ENCODE results near the gene DLK2. TPM values are rescaled to one million over a fixed set of nuclear protein-coding genes. Genes with fewer than 3 reads are reported as not detected.
"Not testable (repeated sequence)": the region's sequence is repeated elsewhere in the genome, so short reads cannot be mapped to it uniquely, and the experiment has no call there.

Gene DLK2
- total RNA-seq, 2 experiments from 2014 or later: 0.30 to 0.37 TPM

DNA sequence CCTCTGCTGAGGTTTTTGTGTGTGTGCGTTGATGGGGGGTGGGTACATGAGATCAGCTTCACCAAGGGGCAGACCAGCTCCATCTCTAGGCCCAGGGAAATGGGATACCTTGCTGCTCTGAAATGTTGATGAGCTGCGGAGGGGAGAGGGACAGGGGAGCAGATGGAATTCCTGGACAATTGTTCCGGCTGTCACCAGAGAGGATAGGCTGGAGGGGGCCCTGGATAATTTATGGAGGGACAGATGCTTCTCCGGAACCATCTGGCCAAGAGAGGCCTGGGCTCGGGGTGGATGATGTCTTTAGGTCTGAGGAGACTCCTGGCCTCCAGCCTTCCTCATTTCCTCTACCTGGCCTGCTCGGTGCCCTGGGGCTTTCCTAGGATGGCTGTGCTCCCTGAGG is 20.2 kb upstream of the DLK2 start:
- peaks cover 27% of the 10 kb centered on the region for H3K4me1 Mint-ChIP-seq
- no peak for ATAC-seq (ENCODE audit: low read depth)
- no peak for DNase-seq
- peaks cover 8% of the 10 kb centered on the region for H3K27me3 Mint-ChIP-seq
- H3K36me3 Mint-ChIP-seq: no peaks in the 10 kb centered on the region
- POLR2A ChIA-PET: interaction anchor here (1.8 kb wide), 1 partner anchor 34 kb away, joined by 3 read pairs; no protein-coding TSS in a partner anchor
- H3K9me3 Mint-ChIP-seq: no peaks in the 10 kb centered on the region
- no peak overlapping the region for H3K4me3 Mint-ChIP-seq
- H3K27ac Mint-ChIP-seq: no peak overlapping the region

DNA sequence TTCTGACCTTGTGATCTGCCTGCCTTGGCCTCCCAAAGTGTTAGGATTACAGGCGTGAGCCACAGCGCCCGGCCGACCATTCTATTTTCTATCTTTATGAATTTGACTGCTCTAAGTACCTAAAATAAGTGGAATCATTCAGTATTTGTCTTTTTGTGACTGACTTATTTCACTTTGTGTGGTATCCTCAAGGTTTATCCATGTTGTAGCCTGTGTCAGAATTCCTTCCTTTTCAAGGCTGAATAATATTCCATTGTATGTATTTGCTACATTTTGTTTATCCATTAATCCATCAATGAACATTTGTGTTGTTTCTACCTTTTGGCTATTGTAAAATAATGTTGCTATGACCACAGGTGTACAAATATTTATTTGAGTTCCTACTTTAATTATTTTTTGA is 17.2 kb upstream of the DLK2 start:
- POLR2A ChIA-PET: no interaction called here
- ATAC-seq (ENCODE audit: low read depth) (no peak), DNase-seq (no peak)
- no peak overlapping the region for H3K27ac Mint-ChIP-seq
- H3K9me3 Mint-ChIP-seq: no peaks in the 10 kb centered on the region
- no peaks in the 10 kb centered on the region for H3K36me3 Mint-ChIP-seq
- peaks cover 13% of the 10 kb centered on the region for H3K27me3 Mint-ChIP-seq
- peaks cover 6% of the 10 kb centered on the region for H3K4me1 Mint-ChIP-seq
- no peak overlapping the region for H3K4me3 Mint-ChIP-seq

DNA sequence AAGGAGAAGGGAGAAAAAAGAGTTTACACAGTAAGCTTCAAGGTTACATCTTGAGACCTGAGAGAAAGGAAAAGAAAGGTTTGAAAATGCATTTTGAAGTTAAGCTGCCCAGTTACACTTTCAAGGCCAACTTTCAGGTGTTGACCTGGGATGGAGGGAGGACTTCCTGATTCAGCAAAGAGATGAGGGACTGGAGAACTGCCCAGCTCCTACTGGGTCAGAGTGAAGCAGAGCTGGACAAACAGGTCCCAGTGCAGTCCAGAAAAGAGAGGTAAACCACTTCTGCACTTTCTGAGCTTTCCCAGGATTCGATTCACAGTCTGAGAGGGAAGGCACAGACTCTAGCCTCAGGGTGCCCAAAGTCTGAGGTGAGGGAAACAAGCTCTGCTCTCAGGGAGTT is 16.1 kb upstream of the DLK2 start:
- no peak for DNase-seq
- no peak overlapping the region for H3K4me3 Mint-ChIP-seq
- H3K4me1 Mint-ChIP-seq: no peaks in the 10 kb centered on the region
- POLR2A ChIA-PET: no interaction called here
- no peak for ATAC-seq (ENCODE audit: low read depth)
- H3K27ac Mint-ChIP-seq: no peak overlapping the region
- H3K27me3 Mint-ChIP-seq: peaks cover 19% of the 10 kb centered on the region
- no peaks in the 10 kb centered on the region for H3K36me3 Mint-ChIP-seq
- H3K9me3 Mint-ChIP-seq: no peaks in the 10 kb centered on the region

DNA sequence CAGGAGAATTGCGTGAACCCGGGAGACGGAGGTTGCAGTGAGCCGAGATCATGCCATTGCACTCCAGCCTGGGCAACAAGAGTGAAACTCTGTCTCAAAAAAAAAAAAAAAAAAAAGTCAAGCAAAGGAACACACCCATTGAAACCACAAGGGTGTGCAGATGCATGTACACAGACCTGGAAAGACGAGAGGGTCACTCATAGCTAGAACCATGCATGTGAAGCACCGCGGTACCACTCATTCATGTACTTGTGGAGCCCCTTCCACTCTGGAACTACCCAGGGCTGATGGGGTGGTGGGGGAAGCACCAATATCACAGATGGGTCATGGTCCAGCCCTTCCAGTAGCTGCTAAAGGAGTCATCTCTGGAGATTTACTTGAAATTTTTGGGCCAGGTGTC is 14.6 kb upstream of the DLK2 start:
- DNase-seq: no peak
- ATAC-seq (ENCODE audit: low read depth): no peak
- H3K36me3 Mint-ChIP-seq: no peaks in the 10 kb centered on the region
- POLR2A ChIA-PET: no interaction called here
- H3K4me3 Mint-ChIP-seq: no peak overlapping the region
- no peaks in the 10 kb centered on the region for H3K9me3 Mint-ChIP-seq
- H3K4me1 Mint-ChIP-seq: no peaks in the 10 kb centered on the region
- no peak overlapping the region for H3K27ac Mint-ChIP-seq
- H3K27me3 Mint-ChIP-seq: peaks cover 22% of the 10 kb centered on the region

DNA sequence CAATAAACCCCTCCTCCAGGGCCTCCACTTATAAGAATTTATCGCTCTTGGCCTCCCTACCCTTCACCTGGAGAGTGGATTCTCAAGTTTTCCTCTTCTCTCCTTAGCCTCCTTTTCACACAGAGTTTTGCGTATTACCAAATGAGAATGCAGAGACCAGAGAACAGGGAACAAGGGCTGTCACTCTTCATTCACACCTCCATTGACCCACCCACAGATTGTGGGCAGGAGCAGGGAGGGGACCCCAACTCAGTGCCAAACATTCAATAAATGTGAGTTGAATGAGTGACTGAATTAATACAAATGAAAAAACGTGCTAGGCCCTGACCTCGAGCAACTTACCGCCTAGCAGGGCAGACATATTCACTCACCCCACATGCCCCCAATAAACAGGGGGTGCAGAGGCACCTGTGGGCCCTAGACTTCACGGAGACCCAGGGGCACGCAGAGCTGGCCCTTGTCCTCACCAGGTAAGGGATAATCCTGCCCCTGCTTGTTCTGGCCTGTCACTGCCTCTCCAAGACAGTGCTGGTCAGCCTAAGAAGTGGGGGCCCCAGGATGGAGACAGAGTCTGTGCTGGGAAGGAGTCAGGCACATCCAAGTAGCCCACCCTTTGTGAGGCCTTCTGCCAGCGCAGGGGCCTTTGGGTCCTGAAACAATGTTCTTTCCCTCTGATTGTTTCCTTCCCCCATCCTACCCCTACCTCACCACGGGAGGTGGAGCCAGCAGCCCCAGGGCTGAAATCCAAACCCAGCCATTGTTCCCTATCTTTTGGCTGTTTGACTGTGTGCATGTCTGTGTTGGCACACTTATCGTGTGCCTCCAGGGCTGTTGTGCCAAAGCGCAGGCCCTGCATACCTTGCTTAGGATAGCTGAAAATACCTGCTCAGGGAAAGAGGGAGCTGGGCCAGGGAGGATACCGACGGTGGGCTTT is 13.7 kb upstream of the DLK2 start:
- POLR2A ChIA-PET: no interaction called here
- ATAC-seq (ENCODE audit: low read depth) (no peak), DNase-seq (no peak)
- Mint-ChIP-seq H3K27ac (no peak overlapping the region), H3K27me3 (peaks cover 28% of the 10 kb centered on the region), H3K4me3 (no peak overlapping the region), H3K4me1 (no peaks in the 10 kb centered on the region), H3K9me3 (no peaks in the 10 kb centered on the region), H3K36me3 (no peaks in the 10 kb centered on the region)

DNA sequence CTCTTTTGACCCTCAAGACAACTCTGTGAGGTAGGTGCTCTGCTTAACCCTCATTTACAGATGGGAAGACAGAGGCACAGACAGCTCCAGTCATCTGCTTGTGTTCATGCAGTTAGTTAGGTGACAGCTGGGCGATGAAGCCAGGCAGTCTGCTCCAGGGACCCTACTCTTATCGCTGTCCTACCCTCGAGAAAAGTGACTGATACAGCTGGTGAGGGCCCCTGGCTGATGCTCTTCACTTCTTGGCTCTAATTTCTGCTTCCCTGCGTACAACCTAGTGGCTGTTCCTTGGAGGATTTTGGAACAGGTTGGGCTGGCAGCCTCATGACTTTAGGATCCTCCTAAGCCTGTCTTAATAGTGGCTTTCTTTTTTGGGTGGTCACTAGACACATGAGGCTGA is 12.9 kb upstream of the DLK2 start:
- POLR2A ChIA-PET: no interaction called here
- ATAC-seq (ENCODE audit: low read depth) (no peak), DNase-seq (no peak)
- no peaks in the 10 kb centered on the region for H3K4me1 Mint-ChIP-seq
- H3K27me3 Mint-ChIP-seq: peaks cover 34% of the 10 kb centered on the region
- H3K9me3 Mint-ChIP-seq: no peaks in the 10 kb centered on the region
- no peak overlapping the region for H3K27ac Mint-ChIP-seq
- no peaks in the 10 kb centered on the region for H3K36me3 Mint-ChIP-seq
- H3K4me3 Mint-ChIP-seq: no peak overlapping the region

DNA sequence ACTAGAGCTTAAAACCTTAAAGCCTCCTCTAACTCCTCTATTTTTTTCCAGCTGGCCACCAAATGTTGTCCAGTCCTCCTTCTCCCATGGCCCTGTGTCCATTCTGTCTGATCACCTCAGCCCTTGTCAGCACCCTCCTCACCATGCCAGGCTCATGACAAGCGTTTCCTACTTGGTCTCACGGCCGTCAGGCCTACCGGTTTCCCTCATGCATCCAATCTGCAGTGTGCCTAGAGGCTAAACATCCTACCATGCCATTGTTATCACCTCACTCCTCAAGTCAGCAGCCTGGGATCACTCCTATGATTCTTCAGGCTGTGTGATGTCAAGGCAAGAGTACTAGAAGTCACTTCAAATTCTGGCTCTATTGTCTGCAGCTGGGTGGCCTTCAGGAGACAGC is 12.4 kb upstream of the DLK2 start:
- Mint-ChIP-seq H3K36me3 (no peaks in the 10 kb centered on the region), H3K27ac (no peak overlapping the region), H3K27me3 (peaks cover 38% of the 10 kb centered on the region), H3K9me3 (no peaks in the 10 kb centered on the region), H3K4me3 (no peak overlapping the region), H3K4me1 (no peaks in the 10 kb centered on the region)
- POLR2A ChIA-PET: no interaction called here
- no peak for ATAC-seq (ENCODE audit: low read depth)
- DNase-seq: no peak

DNA sequence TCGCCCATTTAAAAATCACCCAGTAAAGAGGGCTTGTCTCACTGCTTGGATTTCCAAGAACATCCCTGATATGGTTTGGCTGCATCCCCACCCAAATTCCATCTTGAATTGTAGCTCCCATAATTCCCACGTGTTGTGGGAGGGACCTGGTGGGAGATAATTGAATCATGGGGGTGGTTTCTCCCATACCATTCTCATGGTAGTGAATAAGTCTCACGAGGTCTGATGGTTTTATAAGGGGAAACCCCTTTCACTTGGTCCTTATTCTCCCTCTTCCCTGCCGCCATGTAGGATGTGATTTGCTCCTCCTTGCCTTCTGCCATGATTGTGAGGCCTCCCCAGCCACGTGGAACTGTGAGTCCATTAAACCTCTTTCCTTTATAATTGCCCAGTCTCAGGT is 11.9 kb upstream of the DLK2 start:
- H3K4me1 Mint-ChIP-seq; H3K9me3 Mint-ChIP-seq; H3K36me3 Mint-ChIP-seq; H3K27ac Mint-ChIP-seq; H3K4me3 Mint-ChIP-seq; DNase-seq; POLR2A ChIA-PET; ATAC-seq (ENCODE audit: low read depth): not testable (repeated sequence)
- H3K27me3 Mint-ChIP-seq: peaks cover 40% of the 10 kb centered on the region

DNA sequence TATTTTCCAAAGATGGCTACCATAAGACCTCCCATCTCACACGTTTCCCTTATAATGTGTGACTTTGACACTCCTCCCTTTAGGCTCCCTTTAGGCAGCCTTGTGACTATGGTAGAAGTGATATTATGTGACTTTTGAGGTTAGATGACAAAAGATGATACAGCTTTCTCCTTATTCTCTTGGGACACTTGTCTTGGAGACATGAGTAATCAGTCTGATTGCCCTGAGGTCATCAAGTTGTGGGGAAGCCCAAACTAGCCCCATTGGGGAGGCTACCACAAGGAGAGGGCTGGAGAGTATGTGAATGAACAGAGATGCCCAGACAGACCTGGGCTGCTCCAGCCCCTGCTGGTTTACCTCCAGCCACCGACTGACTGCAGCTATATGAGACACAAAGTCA is 10.6 kb upstream of the DLK2 start:
- H3K9me3 Mint-ChIP-seq: no peaks in the 10 kb centered on the region
- POLR2A ChIA-PET: no interaction called here
- no peaks in the 10 kb centered on the region for H3K4me1 Mint-ChIP-seq
- H3K27ac Mint-ChIP-seq: no peak overlapping the region
- DNase-seq: no peak
- H3K27me3 Mint-ChIP-seq: peaks cover 44% of the 10 kb centered on the region
- no peak for ATAC-seq (ENCODE audit: low read depth)
- no peak overlapping the region for H3K4me3 Mint-ChIP-seq
- no peaks in the 10 kb centered on the region for H3K36me3 Mint-ChIP-seq

DNA sequence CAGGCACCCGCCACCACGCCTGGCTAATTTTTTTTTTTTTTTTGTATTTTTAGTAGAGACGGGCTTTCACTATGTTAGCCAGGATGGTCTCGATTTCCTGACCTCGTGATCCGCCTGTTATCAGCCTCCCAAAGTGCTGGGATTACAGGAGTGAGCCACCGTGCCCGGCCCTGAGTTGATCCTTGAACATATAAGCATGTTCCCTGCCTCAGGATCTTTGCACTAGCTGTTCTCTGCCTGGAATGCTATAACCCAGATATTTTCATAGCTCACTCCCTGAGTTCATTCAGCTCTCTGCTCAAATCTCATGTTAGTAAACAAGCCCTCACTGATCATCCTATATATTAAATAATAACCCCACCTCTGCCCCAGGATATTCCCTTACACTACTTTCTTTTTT is 9.0 kb upstream of the DLK2 start:
- no peaks in the 10 kb centered on the region for H3K9me3 Mint-ChIP-seq
- POLR2A ChIA-PET: interaction anchor here (0.7 kb wide), 1 partner anchor 182 kb away, joined by 3 read pairs; no protein-coding TSS in a partner anchor
- no peak overlapping the region for H3K27ac Mint-ChIP-seq
- DNase-seq: no peak
- no peaks in the 10 kb centered on the region for H3K4me1 Mint-ChIP-seq
- peaks cover 44% of the 10 kb centered on the region for H3K27me3 Mint-ChIP-seq
- no peak for ATAC-seq (ENCODE audit: low read depth)
- H3K4me3 Mint-ChIP-seq: no peak overlapping the region
- H3K36me3 Mint-ChIP-seq: no peaks in the 10 kb centered on the region

DNA sequence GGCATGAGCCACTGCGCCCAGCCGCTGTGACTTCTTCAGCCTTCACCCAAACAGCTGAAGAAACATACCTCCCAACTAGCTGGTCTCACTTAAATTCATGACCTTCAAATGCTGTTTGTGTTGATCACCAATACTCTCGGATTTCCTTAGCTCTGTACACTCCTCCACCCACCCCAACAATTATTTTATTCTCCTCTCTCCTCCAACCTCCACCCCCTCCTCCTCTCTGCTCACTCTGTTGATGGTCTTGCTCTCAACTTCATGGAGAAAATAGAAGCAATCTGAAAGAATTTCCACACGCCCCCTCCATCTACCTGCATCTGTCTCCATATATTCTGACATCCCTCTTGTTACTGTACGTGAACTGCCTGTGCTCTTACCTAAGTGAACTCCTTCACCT is 6.6 kb upstream of the DLK2 start:
- no peak for DNase-seq
- Mint-ChIP-seq H3K27me3 (peaks cover 46% of the 10 kb centered on the region), H3K4me1 (no peaks in the 10 kb centered on the region), H3K4me3 (no peak overlapping the region), H3K27ac (no peak overlapping the region), H3K9me3 (no peaks in the 10 kb centered on the region), H3K36me3 (no peaks in the 10 kb centered on the region)
- POLR2A ChIA-PET: no interaction called here
- ATAC-seq (ENCODE audit: low read depth): no peak

DNA sequence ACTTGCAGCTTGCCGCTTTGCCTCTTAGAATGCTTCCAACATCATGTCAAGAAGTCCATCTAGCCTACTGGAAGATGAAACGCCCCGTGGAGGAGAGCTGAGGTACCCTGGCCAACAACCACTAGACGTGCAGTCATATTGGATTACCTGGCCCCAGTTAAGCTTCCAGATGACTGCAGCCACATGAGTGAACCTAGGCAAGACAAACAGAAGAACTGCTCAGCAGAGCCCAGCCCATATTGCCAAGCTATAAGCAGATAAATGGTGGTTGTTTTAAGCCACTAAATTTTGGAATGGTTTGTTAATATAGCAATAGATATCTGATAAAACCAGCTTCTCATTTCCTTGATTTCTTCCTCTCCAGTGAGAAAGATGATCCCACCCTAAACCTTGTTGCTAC is 4.7 kb upstream of the DLK2 start:
- no peak overlapping the region for H3K4me3 Mint-ChIP-seq
- POLR2A ChIA-PET: interaction anchor here (1.3 kb wide), 1 partner anchor 9 kb away, joined by 6 read pairs; no protein-coding TSS in a partner anchor
- no peaks in the 10 kb centered on the region for H3K9me3 Mint-ChIP-seq
- peaks cover 2% of the 10 kb centered on the region for H3K36me3 Mint-ChIP-seq
- H3K27ac Mint-ChIP-seq: no peak overlapping the region
- ATAC-seq (ENCODE audit: low read depth) (no peak), DNase-seq (no peak)
- peaks cover 8% of the 10 kb centered on the region for H3K4me1 Mint-ChIP-seq
- peaks cover 53% of the 10 kb centered on the region for H3K27me3 Mint-ChIP-seq

DNA sequence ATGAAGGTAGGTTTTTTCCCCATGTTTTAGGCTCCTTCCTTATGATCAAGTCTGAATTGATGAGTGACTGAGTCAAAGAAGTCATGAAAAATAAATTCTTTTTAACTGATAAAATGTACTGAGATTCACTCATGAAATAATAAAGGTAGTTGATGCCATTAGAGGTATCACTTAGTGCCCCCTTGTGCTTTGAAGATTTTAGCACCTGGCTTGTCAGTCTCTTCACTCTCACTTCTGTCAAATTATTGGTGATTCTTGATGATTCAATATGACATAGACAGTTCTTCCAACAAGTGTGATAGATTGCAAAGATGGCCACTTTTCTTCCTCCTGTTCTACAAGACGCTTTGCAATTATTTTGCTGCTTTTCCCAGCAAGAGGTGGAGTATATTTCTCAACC is 4.2 kb upstream of the DLK2 start:
- POLR2A ChIA-PET: interaction anchor here (1.3 kb wide), 1 partner anchor 9 kb away, joined by 6 read pairs; no protein-coding TSS in a partner anchor
- H3K36me3 Mint-ChIP-seq: peaks cover 2% of the 10 kb centered on the region
- H3K4me3 Mint-ChIP-seq: no peak overlapping the region
- H3K4me1 Mint-ChIP-seq: peaks cover 10% of the 10 kb centered on the region
- ATAC-seq (ENCODE audit: low read depth): no peak
- no peak overlapping the region for H3K27ac Mint-ChIP-seq
- H3K9me3 Mint-ChIP-seq: no peaks in the 10 kb centered on the region
- no peak for DNase-seq
- H3K27me3 Mint-ChIP-seq: peaks cover 55% of the 10 kb centered on the region

DNA sequence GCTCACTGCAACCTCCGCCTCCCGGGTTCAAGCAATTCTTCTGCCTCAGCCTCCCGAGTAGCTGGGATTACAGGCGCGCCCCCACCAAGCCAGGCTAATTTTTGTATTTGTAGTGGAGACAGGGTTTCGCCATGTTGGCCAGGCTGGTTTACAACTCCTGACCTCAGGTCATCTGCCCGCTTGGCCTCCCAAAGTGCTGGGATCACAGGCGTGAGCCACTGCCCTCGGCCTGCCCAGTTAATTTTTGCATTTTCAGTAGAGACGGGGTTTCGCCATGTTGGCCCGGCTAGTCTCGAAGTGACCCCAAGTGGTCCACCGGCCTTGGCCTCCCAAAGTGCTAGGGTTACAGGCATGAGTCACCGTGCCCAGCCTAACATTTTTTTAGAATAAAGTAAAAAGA is 2.8 kb upstream of the DLK2 start:
- DNase-seq; H3K36me3 Mint-ChIP-seq; H3K9me3 Mint-ChIP-seq; H3K27ac Mint-ChIP-seq; ATAC-seq (ENCODE audit: low read depth); H3K4me3 Mint-ChIP-seq: not testable (repeated sequence)
- Mint-ChIP-seq H3K27me3 (peaks cover 49% of the 10 kb centered on the region), H3K4me1 (peaks cover 12% of the 10 kb centered on the region)
- POLR2A ChIA-PET: interaction anchor here (0.6 kb wide), 1 partner anchor 425 kb away, joined by 3 read pairs; no protein-coding TSS in a partner anchor

Data from activated naive CD8-positive, alpha-beta T cell treated with anti-CD3 and anti-CD28 coated beads, Interleukin-2, amount 10 ng/mL, durations not matched to agents 7 days and 5 days (primary cell).